Stimulated activated CD8-positive, alpha-beta memory T cell treated with anti-CD3 and anti-CD28 coated beads, Interleukin-7, amount 100 ng/mL, for 24 hours (primary cell): ENCODE data around the gene COG5.

Source experiments
- DNase-seq: peaks from one replicate; pipeline ENCODE4 v3.0.0-alpha.2; 2020; ENCODE audit warnings: low read depth

COG5 gene

GRCh38 chr7:107330478-107330877 lies 233.2 kb downstream of the COG5 start:
- DNase-seq: no peak

DNA sequence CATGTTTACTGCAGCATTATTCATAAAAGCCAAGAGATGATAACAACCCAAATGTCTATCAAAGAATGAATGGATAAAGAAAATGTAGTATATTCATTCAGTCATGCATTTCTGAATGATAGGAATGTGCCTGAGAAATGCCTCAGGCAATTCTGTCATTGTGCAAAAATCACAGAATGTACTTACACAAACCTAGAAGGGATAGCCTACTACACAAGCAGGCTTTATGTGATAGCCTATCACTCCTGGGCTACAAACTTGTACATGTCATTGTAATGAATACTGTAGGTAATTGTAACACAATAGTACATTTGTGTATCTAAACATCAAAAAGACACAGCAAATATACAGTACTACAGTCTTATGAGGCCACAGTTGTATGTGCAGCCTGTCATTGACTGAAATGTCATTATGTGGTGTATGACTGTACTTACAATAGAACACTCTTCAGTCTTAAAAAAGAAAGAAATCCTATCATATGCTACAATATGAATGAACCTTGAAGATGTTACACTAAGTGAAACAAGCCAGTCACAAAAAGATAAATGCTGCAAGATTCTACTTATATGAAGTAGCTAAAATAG lies 235.6 kb downstream of the COG5 start:
- no peak for DNase-seq

DNA sequence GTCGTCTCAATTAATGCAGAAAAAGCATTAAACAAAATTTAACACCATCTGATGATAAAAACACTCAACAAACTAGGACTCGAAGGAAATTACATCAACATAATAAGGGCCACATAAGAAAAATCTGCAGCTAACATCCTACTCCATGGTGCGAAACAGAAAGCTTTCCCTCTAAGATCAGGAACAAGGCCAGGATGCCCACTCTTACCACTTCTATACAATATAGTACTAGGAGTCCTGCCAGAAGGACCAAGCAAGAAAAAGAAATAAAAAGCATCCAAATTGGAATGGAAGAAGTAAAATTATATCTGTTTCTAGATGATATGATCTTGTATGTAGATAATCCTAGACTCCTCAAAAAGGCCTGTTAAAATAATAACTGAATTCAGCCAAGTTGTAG lies 237.7 kb downstream of the COG5 start:
- no peak for DNase-seq

GRCh38 chr7:107322015-107322414 lies 241.7 kb downstream of the COG5 start:
- DNase-seq: no peak

DNA sequence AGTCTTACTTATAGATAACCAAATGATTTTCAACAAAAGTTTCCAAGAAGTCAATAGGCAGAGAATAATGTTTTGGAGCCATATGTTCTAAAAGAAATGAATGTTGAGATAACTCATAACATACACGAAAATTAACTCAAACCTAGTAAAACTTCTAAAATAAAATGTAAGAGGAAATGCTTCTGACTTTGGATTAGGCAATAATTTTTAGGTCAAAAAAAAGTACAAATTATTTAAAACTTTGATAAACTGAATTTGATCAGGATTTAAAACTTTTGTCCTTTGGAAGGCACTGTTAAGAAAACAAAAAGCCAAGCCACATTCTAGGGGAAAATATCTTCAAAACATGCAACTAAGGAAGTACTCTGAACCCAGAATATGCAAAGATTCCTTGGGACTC lies 242.1 kb downstream of the COG5 start:
- DNase-seq: no peak

DNA sequence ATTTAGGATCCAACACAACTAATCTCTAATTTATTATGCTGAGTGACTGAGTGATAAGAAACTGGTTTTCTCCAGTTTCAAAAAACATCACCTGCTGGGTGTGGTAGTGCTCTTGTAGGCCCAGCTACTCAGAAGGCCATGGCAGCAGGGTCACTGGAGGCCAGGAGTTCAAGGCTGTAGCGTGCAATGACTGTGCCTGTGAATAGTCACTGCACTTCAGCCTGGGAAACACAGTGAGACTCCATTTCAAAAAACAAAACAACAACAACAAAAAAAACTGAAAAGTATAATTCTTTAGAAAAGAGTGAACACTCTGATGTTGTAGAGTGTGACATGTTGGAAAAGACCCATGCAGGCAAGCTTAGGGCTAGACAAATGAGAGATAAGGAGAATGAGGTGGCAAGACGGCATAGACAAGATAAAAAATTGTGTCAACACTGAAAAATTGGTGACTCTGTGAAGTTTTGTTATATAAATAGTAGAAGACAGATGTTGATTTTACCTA lies 243.9 kb downstream of the COG5 start:
- DNase-seq: no peak

DNA sequence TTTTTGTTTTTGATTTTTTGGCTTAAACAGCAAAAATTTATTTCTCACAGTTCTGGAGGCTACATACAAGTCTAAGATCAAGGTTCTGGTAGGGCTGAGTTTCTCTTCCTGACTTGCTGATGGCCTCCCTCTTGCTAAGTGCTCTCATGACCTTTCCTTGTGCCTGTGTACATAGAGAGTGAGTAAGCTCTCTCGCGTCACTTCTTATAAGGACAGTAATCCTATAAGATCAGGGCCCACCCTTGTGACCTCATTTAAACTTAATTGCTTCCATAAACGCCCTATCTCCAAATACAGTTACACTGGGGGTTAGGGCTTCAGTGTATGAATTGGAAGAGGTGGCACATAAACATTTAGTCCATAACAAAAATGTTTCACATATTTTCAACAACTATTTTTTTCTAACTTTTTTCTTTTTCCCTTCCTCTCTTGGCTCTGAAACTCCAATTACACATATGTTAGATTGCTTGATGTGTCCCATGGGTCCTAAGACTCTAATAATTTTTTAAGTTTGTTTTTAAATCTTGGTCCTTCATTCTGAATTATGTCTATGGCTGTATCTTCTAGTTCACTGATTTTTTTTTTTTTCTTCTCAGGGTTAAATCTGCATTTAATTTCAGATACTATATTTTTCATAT lies 245.1 kb downstream of the COG5 start:
- no peak for DNase-seq

DNA sequence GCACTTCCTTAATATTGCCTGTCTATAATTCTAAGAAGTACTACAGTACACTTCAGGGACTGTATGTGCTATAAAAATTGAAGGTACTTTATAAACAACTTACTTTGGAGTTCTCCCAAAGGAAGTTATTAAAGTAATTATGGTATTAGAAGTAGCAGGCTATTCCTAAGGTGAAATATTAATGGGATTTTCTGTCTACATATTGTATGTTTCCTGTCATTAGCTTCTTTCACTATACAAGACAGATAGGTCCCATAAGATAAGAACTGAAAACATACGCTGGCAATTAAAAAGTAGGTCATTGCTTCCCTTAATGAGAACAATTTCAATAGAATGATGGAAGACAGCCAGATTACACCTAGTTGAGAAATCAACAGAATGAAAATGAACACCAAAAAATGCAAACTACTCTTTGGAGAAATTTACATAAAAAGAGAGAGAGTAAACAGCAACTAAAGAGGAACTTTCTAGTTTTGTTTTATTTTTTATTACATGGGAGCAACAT lies 248.0 kb downstream of the COG5 start:
- no peak for DNase-seq

- DNase-seq: no peak
Measured at GRCh38 chr7:107313355-107313754, 250.4 kb downstream of the COG5 start.

GRCh38 chr7:107312418-107312817 lies 251.3 kb downstream of the COG5 start:
- no peak for DNase-seq

GRCh38 chr7:107309296-107309695 lies 254.4 kb downstream of the COG5 start:
- DNase-seq: no peak

GRCh38 chr7:107304636-107305035 lies 259.1 kb downstream of the COG5 start:
- no peak for DNase-seq

GRCh38 chr7:107304063-107304462 lies 259.7 kb downstream of the COG5 start:
- DNase-seq: no peak

GRCh38 chr7:107302250-107302847 lies 261.4 kb downstream of the COG5 start:
- DNase-seq: no peak

- DNase-seq: no peak
Measured at GRCh38 chr7:107294182-107294581, 269.5 kb downstream of the COG5 start.

GRCh38 chr7:107292591-107292990 lies 271.1 kb downstream of the COG5 start:
- no peak for DNase-seq

DNA sequence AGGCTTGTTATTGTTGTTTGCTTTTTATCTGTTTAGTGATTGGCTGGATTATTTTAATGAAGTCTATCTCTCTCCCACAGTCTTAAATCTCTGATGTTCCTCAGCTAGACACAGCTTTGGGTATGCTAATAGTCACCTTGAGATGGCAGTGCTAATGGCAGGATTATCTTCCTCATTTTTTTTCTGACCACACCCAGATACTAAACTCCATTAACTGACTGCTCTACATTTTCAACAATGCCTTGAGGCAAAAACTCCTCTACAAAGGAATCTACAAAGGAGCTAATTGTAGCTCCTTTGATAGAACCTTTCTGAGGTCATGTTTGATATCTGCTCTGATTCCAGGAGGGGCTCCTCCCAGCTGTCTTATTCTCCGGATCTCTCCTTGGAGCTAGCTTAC lies 272.3 kb downstream of the COG5 start:
- no peak for DNase-seq

DNA sequence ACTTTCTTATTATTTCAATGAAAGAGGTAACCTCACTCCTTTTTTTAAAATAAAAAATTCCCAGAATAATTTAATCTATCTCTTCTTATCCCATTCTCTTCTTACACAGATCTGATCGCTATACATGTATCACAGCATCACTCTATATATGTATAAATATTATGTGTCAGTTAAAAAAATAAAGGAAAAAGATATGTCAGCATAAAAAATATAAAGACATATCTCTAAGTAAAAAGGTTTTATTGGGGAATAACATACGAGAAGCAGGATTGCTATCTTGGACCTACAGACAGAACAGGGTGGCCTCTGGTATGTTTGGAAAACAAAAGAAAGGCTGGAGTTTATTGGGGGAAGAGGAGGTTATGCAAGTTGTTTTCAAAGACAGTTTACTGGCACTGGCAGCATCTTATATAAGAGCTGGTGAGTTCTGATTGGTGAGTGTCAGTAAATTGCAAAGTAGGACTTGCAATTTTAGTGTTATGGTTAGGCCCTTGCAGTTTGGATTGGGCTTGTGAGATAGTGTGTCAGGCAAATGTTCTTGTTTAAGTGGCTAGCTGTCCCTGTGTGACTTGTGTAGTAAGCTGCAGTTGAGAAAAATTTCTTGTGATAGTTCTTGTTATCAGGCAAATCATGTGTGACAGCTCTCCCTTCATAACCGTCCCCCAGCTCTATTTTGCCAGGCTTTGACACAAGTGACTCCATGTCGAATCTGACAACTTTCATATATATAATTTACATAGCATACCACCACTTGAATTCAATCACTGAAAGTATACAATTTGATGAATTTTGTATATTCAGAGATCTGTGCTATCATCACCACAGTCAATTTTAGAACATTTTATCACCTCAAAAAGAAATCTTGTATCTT lies 276.7 kb downstream of the COG5 start:
- DNase-seq: no peak

- DNase-seq: no peak
Measured at GRCh38 chr7:107284911-107285479, 278.7 kb downstream of the COG5 start.

DNA sequence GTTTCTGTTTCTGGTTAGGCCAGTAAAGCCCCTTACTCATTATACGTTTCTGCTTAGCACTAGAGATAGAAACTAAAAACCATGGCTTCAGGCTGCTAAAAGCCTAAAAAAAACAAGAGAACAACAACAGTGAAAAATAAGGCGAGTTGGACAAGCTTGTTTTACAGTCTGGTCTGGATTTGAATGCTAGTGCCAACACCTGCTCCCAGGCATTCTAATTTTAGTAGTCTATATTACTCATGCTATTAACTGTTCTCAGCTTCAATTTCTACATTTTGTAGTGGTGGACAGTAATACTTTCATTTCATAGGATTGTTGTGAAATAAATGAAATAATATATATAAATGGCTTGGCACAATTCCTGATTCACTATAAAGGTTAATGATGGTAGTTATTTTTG lies 286.4 kb downstream of the COG5 start:
- no peak for DNase-seq

GRCh38 chr7:107276220-107276827 lies 287.4 kb downstream of the COG5 start:
- no peak for DNase-seq

- no peak for DNase-seq
Measured at GRCh38 chr7:107274506-107274905, 289.2 kb downstream of the COG5 start.
